NCI-H187 treated with DMSO at 0.1 percent for 48 hours (cell line): ENCODE data around the gene ERICH4.
"Not testable (repeated sequence)": the region's sequence is repeated elsewhere in the genome, so short reads cannot be mapped to it uniquely, and the experiment has no call there.

Experiments
- DNase-seq: peaks from one replicate; lab custom pipeline; 2025; lab: John Stamatoyannopoulos, UW

The ERICH4 gene

GRCh38 chr19:41435936-41436673, 6.9 kb upstream of the ERICH4 start:
- no peak for DNase-seq

- DNase-seq: no peak
Observed at GRCh38 chr19:41436674-41436951, 6.3 kb upstream of the ERICH4 start.

GRCh38 chr19:41437944-41438574, 4.9 kb upstream of the ERICH4 start:
- DNase-seq: no peak

DNA sequence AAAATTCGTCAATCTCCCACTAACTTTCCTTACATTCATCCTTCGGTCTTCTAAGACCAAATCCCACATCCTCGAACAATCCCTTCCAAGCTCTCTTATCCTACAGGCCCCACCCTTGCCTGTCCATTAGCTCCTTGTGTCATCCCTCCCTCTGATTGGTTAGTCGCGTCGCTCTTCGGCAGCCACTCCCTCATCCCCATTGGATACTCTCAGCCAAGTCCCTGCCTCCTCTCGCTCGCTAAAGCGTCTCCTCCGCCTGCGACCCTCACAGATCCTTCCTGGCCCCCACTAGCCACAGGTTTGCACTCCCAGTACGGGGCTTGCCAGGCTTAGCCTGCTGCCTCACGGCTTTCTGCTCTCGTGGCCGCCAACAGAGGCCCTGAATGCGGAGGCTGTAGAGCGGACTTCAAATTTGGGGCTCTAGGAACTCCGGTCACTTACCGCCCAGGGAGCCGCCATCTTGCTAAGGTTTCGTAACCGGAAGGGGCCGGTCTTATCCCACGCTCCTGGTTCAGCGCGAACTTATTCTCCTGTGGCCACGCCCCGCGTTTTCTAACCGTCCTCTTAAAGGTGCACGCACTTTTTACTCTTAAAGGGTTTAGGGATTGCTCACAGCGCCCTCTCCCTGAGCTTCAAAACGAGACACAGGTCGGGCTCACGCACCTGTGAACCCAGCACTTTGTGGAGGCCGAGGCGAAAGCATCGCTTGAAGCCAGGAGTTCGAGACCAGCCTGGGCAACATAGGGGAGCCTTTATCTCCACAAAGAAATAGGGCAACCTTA, 3.3 kb upstream of the ERICH4 start, which contains the start of gene DMAC2:
TSS of gene DMAC2 (minus strand) at position 472 of the 782 bp plus-strand sequence. CDS start at position 459, 13 bp downstream.
- DNase-seq: peak; percentile 98

DNA sequence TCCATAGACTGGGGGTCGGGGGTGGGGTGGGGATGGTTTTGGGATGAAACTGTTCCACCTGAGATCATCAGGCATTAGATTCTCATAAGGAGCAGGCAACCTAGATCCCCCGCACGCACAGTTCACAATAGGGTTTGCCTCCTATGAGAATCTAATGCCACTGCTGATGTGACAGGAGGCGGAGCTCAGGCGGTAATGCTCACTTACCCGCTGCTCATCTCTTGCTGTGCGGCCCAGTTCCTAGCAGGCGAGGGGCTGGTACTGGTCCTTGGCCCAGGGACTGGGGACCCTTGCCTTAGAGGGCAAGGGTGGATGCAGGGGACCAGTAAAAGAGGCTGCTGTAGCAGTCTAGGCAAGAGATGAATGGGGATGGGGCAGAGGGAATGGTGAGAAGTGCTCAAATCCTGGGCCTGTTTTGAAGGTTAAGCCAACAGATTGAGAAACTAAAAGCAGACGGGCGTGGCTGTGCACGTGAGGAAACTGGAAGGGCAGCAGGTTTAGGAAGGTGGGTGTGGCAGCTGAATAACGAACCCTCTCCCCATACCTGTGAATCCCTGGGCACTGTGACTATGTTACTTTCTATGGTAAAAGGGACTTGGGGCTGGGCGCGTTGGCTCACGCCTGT, 1.5 kb upstream of the ERICH4 start:
- DNase-seq: no peak

DNA sequence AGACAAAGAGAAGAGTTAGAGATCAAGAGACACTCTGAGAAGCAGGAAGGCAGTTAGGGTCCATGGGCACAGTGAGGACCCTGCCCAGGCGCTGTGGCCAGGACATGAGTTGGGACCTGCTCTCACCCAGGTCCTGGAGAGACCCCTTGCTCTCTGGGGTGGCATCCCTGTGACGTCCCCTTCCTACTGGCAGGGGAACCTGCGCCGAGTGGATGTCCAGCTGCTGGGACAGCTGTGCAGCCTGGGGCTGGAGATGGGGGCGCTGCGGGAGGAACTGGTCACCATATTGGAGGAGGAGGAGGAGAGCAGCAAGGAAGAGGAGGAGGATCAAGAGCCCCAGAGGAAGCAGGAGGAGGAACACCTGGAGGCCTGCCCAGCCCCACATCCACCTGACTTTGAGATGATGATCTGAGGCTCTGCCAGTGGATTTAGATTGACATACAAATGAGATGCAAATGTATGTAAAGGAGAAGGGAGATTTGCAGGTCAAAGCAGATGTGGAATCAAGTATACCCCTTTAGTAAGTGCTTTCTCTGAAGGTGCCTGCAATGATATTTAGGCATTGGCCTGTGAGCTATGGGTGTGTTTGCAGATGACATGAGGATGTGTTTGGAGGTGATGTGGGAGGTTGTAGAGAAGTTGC, 978 bp downstream of the ERICH4 start:
- DNase-seq: no peak

DNA sequence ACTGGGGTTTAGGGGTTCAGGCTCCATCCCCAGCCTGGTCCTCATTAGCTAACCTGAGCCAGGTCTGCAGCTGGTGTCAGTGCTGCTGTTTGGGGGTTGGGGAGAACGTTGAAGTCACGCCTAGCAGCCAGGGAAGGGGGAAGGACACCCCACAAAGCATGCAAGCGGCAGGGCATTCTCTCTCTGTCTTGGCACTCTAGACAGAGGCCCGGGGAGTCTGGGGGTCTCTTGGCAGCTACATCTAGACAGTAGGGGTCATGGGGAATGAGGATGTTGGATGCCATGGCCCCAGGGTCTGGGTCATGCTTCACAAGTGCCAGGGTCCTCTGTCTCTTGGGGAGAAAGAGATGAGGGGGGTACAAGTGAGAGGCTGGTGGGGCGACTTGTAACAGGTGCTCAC, 2.6 kb downstream of the ERICH4 start:
- DNase-seq: no peak

DNA sequence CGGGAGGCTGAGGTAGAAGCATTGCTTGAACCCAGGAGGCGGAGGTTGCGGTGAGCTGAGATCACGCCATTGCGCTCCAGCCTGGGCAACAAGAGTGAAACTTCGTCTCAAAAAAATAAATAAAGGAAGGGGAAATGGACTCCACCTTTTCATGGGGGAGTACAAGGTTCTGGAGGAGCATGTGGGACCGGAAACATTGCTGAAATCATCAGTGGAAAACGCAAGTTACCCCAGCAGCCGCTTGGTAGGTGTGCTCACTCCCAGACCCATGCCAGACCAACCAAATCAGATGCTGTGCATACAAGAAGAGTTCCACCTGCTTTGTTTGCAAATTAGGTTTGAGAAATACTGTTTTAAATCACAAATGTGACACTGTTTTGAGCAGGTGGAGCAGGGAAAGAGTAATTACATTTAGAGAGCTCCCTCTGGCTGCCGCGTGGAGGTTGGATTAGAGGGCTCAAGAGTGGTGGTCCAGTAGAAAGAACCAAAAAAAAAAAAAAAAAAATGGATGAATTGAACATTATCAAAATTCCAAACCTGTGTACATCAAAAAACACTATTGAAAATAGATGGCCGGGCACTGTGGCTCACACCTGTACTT, 4.9 kb downstream of the ERICH4 start:
- no peak for DNase-seq

DNA sequence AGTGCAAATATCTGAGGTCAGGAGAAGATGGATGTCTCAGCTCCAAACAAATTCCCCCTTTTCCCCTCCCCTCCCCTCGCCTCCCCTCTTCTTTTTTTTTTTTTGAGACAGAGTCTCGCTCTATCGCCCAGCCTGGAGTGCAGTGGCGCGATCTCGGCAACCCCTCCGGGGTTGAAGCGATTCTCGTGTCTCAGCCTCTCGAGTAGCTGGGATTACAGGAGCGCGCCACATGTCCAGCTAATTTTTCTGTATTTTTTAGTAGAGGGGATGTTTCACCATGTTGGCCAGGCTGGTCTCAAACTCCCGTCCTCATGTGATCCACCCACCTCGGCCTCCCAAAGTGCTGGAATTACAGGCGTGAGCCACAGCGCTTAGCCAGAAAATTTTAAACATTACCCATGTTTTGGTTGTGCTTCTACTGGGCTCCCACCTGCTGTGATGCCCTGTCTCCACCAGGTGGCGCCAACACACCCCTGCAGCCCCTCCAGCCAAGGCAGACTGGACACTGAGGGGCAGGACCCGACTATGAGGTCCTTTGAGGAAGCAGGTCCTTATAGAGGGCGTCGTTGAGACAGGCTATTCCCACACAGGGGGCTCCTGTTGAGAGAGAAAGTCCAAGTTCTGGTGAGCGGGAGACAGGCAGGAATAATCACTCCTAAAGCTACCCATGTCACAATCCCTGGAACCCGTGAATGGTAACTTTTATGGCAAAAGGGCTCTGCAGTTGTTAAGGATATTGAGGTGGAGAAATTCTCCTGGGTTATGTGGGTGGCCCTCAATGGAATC, 6.3 kb downstream of the ERICH4 start:
- no peak for DNase-seq

GRCh38 chr19:41449865-41450178, 6.9 kb downstream of the ERICH4 start:
- DNase-seq: no peak

- DNase-seq: no peak
Observed at GRCh38 chr19:41452584-41453275, 9.8 kb downstream of the ERICH4 start.

GRCh38 chr19:41455936-41456335, 13.0 kb downstream of the ERICH4 start:
- no peak for DNase-seq

GRCh38 chr19:41456342-41456918, 13.5 kb downstream of the ERICH4 start:
- no peak for DNase-seq

DNA sequence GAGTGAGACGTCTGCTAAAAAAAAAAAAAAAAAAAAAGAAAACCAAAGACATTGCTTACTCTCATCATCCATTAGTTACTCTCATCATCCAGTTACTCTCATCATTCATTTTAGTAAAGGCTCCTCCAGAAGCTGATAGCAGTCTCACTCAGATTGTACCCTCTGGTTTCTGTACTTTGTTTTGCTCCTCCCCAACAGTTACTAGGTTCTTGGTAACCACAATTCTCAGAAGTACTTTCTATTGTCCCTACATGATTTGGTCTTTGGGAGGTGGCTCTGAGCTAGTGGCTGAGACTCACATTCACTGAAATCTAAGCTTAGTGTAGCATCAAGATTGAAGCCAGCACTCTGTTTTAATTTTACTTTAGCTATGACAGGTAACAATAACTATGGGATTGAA, 14.3 kb downstream of the ERICH4 start:
- no peak for DNase-seq

DNA sequence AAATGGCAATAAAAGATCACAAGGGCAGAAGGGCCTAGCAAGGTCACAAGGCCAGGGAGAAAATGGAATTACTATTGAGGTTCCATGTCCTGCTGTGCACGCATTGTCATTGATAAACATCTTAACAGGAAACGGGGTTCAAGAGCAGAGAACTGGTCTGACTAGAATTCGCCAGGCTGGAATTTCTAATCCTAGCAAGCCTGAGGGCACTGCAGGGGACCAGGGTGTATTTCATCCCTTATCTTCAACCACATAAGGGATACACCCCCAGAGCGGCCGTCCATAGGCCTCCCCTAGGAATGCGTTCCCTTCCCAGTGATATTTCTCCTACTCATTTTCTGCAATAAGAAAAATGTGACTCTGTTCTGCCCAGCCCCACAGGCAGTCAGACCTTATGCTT, 19.5 kb downstream of the ERICH4 start:
- DNase-seq: no peak

- not testable (repeated sequence) for DNase-seq
Observed at GRCh38 chr19:41463257-41464256, 20.6 kb downstream of the ERICH4 start.

DNA sequence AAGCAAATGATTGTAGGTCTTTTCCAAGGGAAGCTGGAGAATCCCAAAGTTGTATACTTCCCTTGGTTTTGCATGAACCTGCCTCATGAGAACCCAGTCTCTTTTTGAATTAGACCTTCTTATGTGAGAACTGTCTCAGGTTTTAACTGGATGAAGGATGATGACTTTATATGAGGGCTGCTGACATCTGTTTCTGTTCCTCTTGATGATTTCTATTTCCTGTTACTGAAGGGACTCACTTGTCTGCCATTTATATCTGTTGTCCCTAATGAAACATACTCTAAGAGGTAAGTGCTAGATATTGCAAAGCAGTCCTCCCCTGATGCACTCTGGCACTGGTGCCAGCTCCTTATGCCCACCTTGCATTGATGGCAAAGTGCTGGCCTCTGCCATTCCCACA, 33.6 kb downstream of the ERICH4 start:
- DNase-seq: no peak

DNA sequence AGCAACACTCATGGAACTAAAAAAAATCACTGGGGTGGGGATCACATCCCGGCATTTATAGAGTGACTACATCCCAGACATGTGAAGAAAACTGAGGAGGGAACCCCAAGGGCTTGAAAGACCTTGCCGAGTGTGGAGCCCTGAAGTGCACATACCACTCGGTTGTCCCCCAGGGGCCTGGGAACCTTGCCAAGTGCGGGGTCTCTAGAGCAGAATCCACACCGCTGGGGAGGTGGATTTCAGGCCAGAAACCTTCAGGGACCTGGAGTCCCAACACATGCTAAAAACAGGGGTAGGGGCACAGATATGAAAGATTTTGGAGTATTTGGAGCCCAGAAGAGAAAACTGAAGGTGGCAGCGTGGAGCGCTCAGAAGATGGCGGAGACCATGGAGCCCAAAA, 35.2 kb downstream of the ERICH4 start:
- DNase-seq: no peak
